Trophoblast cell (in vitro differentiated cells and primary cell): ENCODE data around the gene GAPDHS. TPM values are rescaled to one million over a fixed set of nuclear protein-coding genes. Genes with fewer than 3 reads are reported as not detected.

Source experiments
- DNase-seq, 2 donors: peaks; one replicate each; pipeline ENCODE4 v3.0.0-alpha.2; 2016
- H2AFZ ChIP-seq: 2 replicates; pipeline ENCODE4 v1.6.1; 2013; ENCODE audit warnings: low read length, moderate library complexity, mild to moderate bottlenecking; ENCODE audit not compliant: insufficient read depth, poor library complexity
- H2AK5ac ChIP-seq: 2 replicates; pipeline ENCODE4 v1.6.1; 2013; ENCODE audit warnings: mild to moderate bottlenecking, low read length
- H2BK120ac ChIP-seq: 2 replicates; pipeline ENCODE4 v1.6.1; 2013; ENCODE audit warnings: low read length, mild to moderate bottlenecking, moderate library complexity; ENCODE audit not compliant: insufficient read depth, poor library complexity
- H2BK12ac ChIP-seq: 2 replicates; pipeline ENCODE4 v1.6.1; 2013; ENCODE audit warnings: mild to moderate bottlenecking, low read length, moderate library complexity
- H2BK5ac ChIP-seq: 2 replicates; pipeline ENCODE4 v1.6.1; 2013; ENCODE audit warnings: low read length, low read depth, moderate library complexity, mild to moderate bottlenecking; ENCODE audit not compliant: poor library complexity
- H3K14ac ChIP-seq: 2 replicates; pipeline ENCODE4 v1.6.1; 2013; ENCODE audit warnings: mild to moderate bottlenecking, low read length
- H3K18ac ChIP-seq: 2 replicates; pipeline ENCODE4 v1.6.1; 2013; ENCODE audit warnings: mild to moderate bottlenecking, low read length
- H3K23ac ChIP-seq: 2 replicates; pipeline ENCODE4 v1.6.1; 2013; ENCODE audit warnings: low read length
- H3K27ac ChIP-seq: 2 replicates; pipeline ENCODE4 v1.5.1; 2013; ENCODE audit warnings: low read depth, mild to moderate bottlenecking, inconsistent platforms, low read length, moderate library complexity
- H3K27me3 ChIP-seq: 2 replicates; pipeline ENCODE4 v1.6.1; 2013; ENCODE audit warnings: inconsistent platforms, mild to moderate bottlenecking, low read length, moderate library complexity; ENCODE audit not compliant: insufficient read depth
- H3K36me3 ChIP-seq, 2 experiments: 1 replicate in 1 of 2; 2 replicates in 1 of 2; pipeline ENCODE4 v1.6.1; 2013; ENCODE audit warnings: low read length in 2 of 2, mild to moderate bottlenecking in 2 of 2, moderate library complexity in 1 of 2; ENCODE audit not compliant: insufficient read depth in 2 of 2, control insufficient read depth in 1 of 2
- H3K4ac ChIP-seq: 2 replicates; pipeline ENCODE4 v1.6.1; 2013; ENCODE audit warnings: low read depth, mild to moderate bottlenecking, low read length, moderate library complexity
- H3K4me1 ChIP-seq, 2 experiments: 1 replicate in 1 of 2; 2 replicates in 1 of 2; pipeline ENCODE4 v1.6.1; 2013; ENCODE audit warnings: low read length in 2 of 2, mild to moderate bottlenecking in 2 of 2, moderate library complexity in 1 of 2; ENCODE audit not compliant: insufficient read depth in 2 of 2, control insufficient read depth in 1 of 2
- H3K4me2 ChIP-seq: 2 replicates; pipeline ENCODE4 v1.6.1; 2013; ENCODE audit warnings: inconsistent platforms, mild to moderate bottlenecking, low read length, moderate library complexity
- H3K4me3 ChIP-seq: 2 replicates; pipeline ENCODE4 v1.5.1; 2013; ENCODE audit warnings: mild to moderate bottlenecking, low read depth, low read length, inconsistent platforms
- H3K79me1 ChIP-seq: one replicate; pipeline ENCODE4 v1.6.1; 2013; ENCODE audit warnings: low read length
- H3K79me2 ChIP-seq: 2 replicates; pipeline ENCODE4 v1.6.1; 2013; ENCODE audit warnings: low read length, mild to moderate bottlenecking; ENCODE audit not compliant: control insufficient read depth, insufficient read depth, poor library complexity
- H3K9ac ChIP-seq: 2 replicates; pipeline ENCODE4 v1.6.1; 2013; ENCODE audit warnings: mild to moderate bottlenecking, low read length
- H3K9me3 ChIP-seq: 2 replicates; pipeline ENCODE4 v1.6.1; 2013; ENCODE audit warnings: low read depth, mild to moderate bottlenecking, control low read depth, inconsistent platforms, low read length; ENCODE audit not compliant: insufficient read depth
- H4K12ac ChIP-seq: 2 replicates; pipeline ENCODE4 v1.6.1; 2013; ENCODE audit warnings: low read depth, mild to moderate bottlenecking, low read length, moderate library complexity
- H4K8ac ChIP-seq: 2 replicates; pipeline ENCODE4 v1.6.1; 2013; ENCODE audit warnings: low read depth, mild to moderate bottlenecking, low read length, moderate library complexity
- H4K91ac ChIP-seq: one replicate; pipeline ENCODE4 v1.6.1; 2013; ENCODE audit warnings: low read depth, mild to moderate bottlenecking, low read length, moderate library complexity
- WGBS: extraction: QIAGEN DNeasy Blood & Tissue Kit; methylation state at CpG from one replicate; pipeline ENCODE4 v1.1.7; 2013; ENCODE audit warnings: missing lambda C conversion rate; ENCODE audit not compliant: insufficient read length, insufficient coverage; ENCODE audit errors: extremely low coverage; 5-methylcytosine and 5-hydroxymethylcytosine counted together
- polyA plus RNA-seq: library from polyadenylated mRNA; stranded (reverse); fragments of 200-250 nt; gene quantifications from 2 replicates; pipeline ENCODE4 v1.2.3, GENCODE V29; 2013

The GAPDHS gene
- polyA plus RNA-seq = not detected in 2 replicates

GRCh38 chr19:35533201-35533821, at the start of gene GAPDHS:
GAPDHS (plus strand) TSS chr19:35533456; CDS start chr19:35533528, 72 bp downstream.
- Histone ChIP-seq H4K91ac (no peak within 1 kb of the TSS), H2AK5ac (no peak within 1 kb of the TSS), H3K18ac (no peak within 1 kb of the TSS), H3K79me1 (no peaks in the 10 kb centered on the region), H3K9me3 (peaks cover 8% of the 10 kb centered on the region), H3K4me1 (peaks cover 0 to 3% of the 10 kb centered on the region in 2 experiments), H2BK120ac (no peak within 1 kb of the TSS), H3K27ac (no peak within 1 kb of the TSS), H2BK12ac (no peak within 1 kb of the TSS), H3K79me2 (no peaks in the 10 kb centered on the region), H4K12ac (no peak within 1 kb of the TSS), H3K4me3 (no peak within 1 kb of the TSS), H3K14ac (no peak within 1 kb of the TSS), H3K4me2 (peak within 1 kb of the TSS; percentile 49), H2BK5ac (no peak within 1 kb of the TSS), H3K23ac (no peak within 1 kb of the TSS), H3K36me3 (no peaks in the 10 kb centered on the region), H3K27me3 (peaks cover 2% of the 10 kb centered on the region), H4K8ac (no peak within 1 kb of the TSS), H3K9ac (no peak within 1 kb of the TSS), H2AFZ (no peak within 1 kb of the TSS), H3K4ac (no peak within 1 kb of the TSS)
- peak in 1 of 2 donors; percentile 10 for DNase-seq
- WGBS = no CpG with 5 or more reads among the region's 39 CpGs

GRCh38 chr19:35484252-35485036, 48.8 kb upstream of the GAPDHS start:
- Histone ChIP-seq H3K36me3 (no peaks in the 10 kb centered on the region), H3K4me1 (no peaks in the 10 kb centered on the region)
- no CpG with 5 or more reads among the region's 7 CpGs for WGBS

GRCh38 chr19:35486268-35486708, 47.0 kb upstream of the GAPDHS start:
- Histone ChIP-seq H3K23ac (no peak overlapping the region), H4K12ac (no peak overlapping the region), H3K4ac (no peak overlapping the region), H3K14ac (no peak overlapping the region), H2AK5ac (no peak overlapping the region), H3K4me3 (no peak overlapping the region), H2BK120ac (no peak overlapping the region), H3K9ac (no peak overlapping the region), H3K9me3 (no peaks in the 10 kb centered on the region), H3K27me3 (no peaks in the 10 kb centered on the region), H3K4me1 (no peaks in the 10 kb centered on the region), H4K8ac (no peak overlapping the region), H3K27ac (no peak overlapping the region), H2BK12ac (no peak overlapping the region), H3K18ac (no peak overlapping the region), H2BK5ac (no peak overlapping the region), H3K4me2 (no peak overlapping the region), H2AFZ (no peak overlapping the region), H3K36me3 (no peaks in the 10 kb centered on the region), H3K79me2 (no peaks in the 10 kb centered on the region), H4K91ac (no peak overlapping the region), H3K79me1 (no peaks in the 10 kb centered on the region)
- DNase-seq = no peak
- WGBS = no CpG with 5 or more reads among the region's 3 CpGs

More at GRCh38 chr19:35484252-35485036, 48.8 kb upstream of the GAPDHS start:
- no peak overlapping the region for H3K18ac ChIP-seq
- DNase-seq = no peak
- H3K4me2 ChIP-seq = no peak overlapping the region
- no peak overlapping the region for H2BK120ac ChIP-seq
- H2BK5ac ChIP-seq = no peak overlapping the region
- no peaks in the 10 kb centered on the region for H3K79me1 ChIP-seq
- H3K23ac ChIP-seq = no peak overlapping the region
- H3K9ac ChIP-seq = no peak overlapping the region
- no peak overlapping the region for H3K27ac ChIP-seq
- no peak overlapping the region for H3K4me3 ChIP-seq
- no peak overlapping the region for H4K8ac ChIP-seq
- H3K14ac ChIP-seq = no peak overlapping the region
- H4K12ac ChIP-seq = no peak overlapping the region
- no peak overlapping the region for H4K91ac ChIP-seq
- no peak overlapping the region for H2BK12ac ChIP-seq
- no peak overlapping the region for H2AK5ac ChIP-seq
- no peaks in the 10 kb centered on the region for H3K79me2 ChIP-seq
- no peaks in the 10 kb centered on the region for H3K27me3 ChIP-seq
- H3K9me3 ChIP-seq = no peaks in the 10 kb centered on the region
- no peak overlapping the region for H2AFZ ChIP-seq
- H3K4ac ChIP-seq = no peak overlapping the region

GRCh38 chr19:35487656-35488182, 45.5 kb upstream of the GAPDHS start:
- no peak for DNase-seq
- no peak overlapping the region for H2AFZ ChIP-seq
- H4K12ac ChIP-seq = no peak overlapping the region
- H3K36me3 ChIP-seq = no peaks in the 10 kb centered on the region
- peak overlapping the region; percentile 62 for H3K23ac ChIP-seq
- H3K79me1 ChIP-seq = no peaks in the 10 kb centered on the region
- no peak overlapping the region for H2AK5ac ChIP-seq
- no peak overlapping the region for H3K4ac ChIP-seq
- no peak overlapping the region for H3K4me2 ChIP-seq
- H4K91ac ChIP-seq = no peak overlapping the region
- no peak overlapping the region for H2BK5ac ChIP-seq
- H2BK120ac ChIP-seq = no peak overlapping the region
- H3K27ac ChIP-seq = no peak overlapping the region
- H3K27me3 ChIP-seq = no peaks in the 10 kb centered on the region
- H4K8ac ChIP-seq = no peak overlapping the region
- H3K79me2 ChIP-seq = no peaks in the 10 kb centered on the region
- H3K18ac ChIP-seq = no peak overlapping the region
- no CpG with 5 or more reads among the region's 10 CpGs for WGBS
- H3K9ac ChIP-seq = no peak overlapping the region
- H2BK12ac ChIP-seq = no peak overlapping the region
- no peaks in the 10 kb centered on the region for H3K9me3 ChIP-seq
- H3K14ac ChIP-seq = no peak overlapping the region
- no peak overlapping the region for H3K4me3 ChIP-seq
- H3K4me1 ChIP-seq = no peaks in the 10 kb centered on the region
